Gastroesophageal sphincter (tissue), 3 donors: Measurements from ENCODE around the gene RAB3IL1.

Source experiments
- CTCF ChIP-seq, 4 experiments: fragments of 200-600 bp in 2 of 4; fragments of 450-650 bp in 2 of 4; sonication (generic) in 1 of 4; IDR thresholded peaks; one replicate each; pipeline ENCODE4 v1.5.1; 2017 to 2019; ENCODE audit warnings: antibody characterized with exemption in 4 of 4, mild to moderate bottlenecking in 2 of 4, moderate library complexity in 2 of 4
- POLR2AphosphoS5 ChIP-seq: sonication (generic); formaldehyde crosslinking; IDR thresholded peaks from one replicate; pipeline ENCODE4 v1.6.1; 2017; ENCODE audit warnings: antibody characterized with exemption

- TF ChIP-seq CTCF (IDR thresholded peaks at IDR 0.05) (no peak), POLR2AphosphoS5 (no peak)
Observed at GRCh38 chr11:61966734-61967115, 49.4 kb upstream of the RAB3IL1 start.
